ENCODE results near the gene GPR180.

GPR180 gene
- 27.2 to 49.8 reads per million in 2 experiments for total RNA-seq

DNA sequence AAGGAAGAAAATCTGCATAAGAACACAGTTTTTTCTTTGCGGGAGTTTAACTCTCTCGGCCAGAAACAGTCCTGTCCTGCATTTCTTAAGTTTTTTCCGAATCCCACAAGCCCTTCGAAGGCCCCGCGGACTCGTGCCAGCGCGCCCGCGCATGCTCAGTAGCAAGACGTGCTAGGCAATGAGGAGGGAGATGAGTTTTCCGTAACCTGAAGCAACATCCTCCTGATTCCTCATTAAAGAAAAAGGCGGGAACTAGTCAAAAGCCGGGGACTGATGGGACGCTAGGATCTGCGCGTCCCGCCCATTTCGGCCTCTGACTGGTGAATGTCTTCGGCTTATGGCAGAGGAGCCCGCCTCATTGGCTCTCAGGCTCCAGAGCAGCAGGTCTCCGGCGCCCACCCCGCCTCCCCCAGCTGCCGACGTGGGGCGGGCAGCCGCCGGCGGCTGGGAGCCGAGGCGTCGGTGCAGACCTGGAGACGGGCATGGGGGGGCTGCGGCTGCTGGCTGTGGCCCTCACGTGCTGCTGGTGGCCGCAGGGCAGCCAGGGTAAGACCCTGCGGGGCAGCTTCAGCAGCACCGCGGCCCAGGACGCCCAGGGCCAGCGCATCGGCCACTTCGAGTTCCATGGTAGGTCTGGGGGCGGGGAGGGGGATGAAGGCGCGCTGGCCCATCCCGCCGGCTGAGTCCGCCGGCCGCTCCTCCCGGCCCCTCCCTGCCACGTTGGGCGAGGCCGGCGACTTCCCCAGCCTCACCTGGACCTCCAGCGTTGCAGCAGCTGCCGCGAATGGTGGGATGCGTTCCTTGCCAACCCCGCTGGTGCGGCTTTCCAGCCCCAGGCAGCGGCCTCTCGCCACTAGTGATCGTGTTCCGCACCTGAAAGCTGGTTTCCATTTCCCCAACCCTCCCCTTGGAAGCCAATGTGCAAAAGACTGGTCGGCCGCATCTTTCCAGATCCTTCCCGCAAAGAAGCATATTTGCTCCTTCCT, at the start of gene GPR180:
Gene GPR180, plus strand, starts transcription at position 412 of the 986 bp plus-strand sequence. Its CDS starts 71 bp downstream, at position 483.
- peak; percentile 84 for DNase-seq (ENCODE audit: low read depth)

DNA sequence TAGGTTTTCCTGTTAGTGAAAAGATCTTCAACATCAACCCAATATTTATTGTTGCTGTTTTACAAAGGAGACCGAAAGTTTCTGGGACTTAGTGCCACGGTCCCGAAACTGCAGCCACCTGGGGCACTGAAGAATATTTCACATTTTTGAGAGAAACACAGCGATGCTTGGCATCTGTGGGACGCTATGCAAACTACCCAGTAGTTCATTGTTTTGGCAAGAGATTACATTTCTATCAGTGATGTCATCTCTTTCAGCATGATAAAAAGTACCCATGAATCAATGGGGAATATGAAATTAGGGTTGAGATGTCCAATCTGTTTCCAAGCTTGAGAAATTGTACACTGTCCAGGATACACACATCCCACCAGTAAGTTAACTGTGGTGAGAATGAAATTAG, 49.6 kb upstream of the GPR180 start:
- no peak for DNase-seq (ENCODE audit: low read depth)

DNA sequence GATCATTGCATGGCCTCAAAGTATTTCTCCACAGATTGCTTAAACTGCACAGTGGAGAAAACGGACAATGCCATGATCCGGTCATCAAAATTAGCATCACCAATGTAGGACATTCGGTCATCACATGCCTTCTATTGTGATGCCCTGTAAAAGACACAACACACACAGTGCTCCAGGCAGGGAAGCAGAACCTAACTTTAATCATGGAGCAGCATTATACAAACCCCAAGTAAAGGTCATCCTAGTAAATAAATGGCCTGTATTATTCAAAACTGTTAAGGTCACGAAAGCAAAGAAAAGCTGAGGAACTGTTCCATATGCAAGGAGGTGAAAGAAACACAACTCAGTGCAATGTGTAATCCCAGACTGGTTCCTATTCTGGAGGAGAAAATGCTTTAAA, 47.9 kb upstream of the GPR180 start:
- DNase-seq (ENCODE audit: low read depth), result no peak

DNA sequence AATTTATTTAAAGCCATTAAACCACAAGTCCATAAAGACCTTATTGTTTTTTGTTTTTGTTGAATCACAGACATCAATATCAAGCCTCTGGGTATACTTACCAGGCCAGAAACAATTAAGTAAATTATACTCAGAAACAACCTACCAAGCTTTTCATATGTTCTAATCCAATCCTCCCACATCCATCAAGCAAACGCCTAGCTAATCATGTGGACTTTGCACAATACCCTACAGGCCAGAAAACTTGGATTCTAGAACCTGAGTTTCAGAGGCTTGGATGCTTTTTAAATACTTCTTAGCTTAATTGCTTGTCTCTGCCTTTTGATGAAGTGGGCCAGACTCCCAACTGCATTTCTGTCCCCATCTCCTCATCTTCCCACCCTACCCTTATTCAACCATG, 45.6 kb upstream of the GPR180 start:
- no peak for DNase-seq (ENCODE audit: low read depth)

DNA sequence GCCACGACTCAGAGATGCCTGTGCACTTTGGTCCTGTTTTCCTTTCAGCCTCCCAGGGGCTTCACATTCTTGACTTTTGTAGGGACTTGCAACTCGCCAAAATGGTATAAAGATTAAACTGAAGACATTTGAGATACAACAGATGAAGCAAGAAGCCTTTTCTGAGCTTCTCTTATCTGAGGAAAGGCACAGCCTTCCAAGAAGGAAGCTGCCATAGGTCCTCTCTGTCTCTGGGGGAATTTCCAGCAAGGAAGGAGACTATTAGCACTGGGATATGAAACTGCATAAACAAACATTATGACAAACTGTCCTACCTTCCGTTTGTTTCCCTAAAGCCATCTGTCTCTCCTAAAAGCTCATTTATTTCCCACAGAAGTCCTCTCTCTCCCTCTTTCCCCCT, 45.0 kb upstream of the GPR180 start:
- DNase-seq (ENCODE audit: low read depth), result no peak

DNA sequence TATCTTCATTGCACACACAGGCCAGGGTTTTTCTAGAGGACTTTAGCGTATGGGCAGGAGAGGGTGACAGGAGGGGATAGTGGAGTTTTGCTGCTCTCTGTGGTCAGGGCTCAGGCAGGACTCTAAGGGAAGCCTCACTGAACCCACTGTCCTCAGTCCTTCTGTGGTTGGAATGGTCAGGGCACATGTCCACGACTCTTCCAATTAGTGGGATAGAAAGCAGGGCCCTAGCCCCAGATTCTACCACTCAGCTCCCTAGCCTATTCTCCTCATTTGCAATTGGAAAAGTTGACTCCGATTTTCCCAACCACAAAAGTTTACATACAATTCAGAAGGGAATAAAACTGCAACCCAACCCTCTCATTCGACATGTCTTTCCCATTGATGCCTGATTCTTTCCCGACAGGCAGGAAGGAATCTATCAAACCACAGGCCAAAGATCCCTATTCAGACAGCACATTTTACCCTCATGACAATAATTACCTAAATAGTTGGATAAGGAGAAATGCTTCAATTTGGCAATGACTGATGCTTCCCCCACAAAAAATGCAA, 43.9 kb upstream of the GPR180 start:
- DNase-seq (ENCODE audit: low read depth), result no peak

DNA sequence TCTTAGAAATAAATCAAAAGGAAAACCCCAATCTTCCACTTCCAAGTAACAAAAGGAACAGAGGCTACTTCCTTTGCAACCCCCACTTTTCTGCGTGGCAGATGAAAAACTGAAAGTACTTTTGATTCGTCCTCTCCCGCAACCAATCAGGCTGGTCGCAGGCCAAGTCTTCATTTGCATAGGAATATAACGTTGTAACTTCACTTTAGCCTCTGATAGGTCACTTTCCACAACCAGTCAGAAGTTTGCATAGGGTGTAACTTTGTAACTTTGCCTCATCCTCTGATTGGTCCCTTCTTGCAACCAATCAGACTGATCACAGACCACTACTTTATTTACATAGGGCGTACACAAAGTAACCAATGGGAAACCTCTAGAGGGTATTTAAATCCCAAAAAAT, 42.9 kb upstream of the GPR180 start:
- DNase-seq (ENCODE audit: low read depth), result no peak

DNA sequence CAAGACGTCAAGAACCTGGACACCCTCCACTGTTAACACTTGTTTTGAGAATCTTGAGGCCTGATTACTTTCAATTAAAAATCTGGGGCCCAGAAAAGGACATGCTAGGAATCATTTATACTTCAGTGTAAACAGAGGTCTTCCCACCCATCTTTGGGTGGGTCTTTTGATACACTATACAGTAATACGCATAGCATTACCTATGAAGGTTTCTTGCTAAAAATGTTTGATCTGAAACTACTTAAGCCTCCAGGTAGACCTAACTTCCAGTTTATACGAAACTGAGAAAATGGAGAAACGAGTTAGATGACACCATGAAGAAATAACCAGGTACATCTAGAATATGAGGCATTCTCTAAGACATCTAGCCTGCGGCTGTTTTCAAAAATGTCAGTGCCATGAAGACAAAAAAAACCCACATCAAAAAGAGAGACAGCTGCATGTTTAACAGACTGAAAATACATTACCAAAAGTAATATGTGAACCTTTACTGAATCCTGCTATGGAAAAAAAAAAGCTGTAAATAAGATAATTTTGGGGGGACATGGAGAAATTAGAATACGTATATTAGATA, 42.3 kb upstream of the GPR180 start:
- DNase-seq (ENCODE audit: low read depth), result no peak

DNA sequence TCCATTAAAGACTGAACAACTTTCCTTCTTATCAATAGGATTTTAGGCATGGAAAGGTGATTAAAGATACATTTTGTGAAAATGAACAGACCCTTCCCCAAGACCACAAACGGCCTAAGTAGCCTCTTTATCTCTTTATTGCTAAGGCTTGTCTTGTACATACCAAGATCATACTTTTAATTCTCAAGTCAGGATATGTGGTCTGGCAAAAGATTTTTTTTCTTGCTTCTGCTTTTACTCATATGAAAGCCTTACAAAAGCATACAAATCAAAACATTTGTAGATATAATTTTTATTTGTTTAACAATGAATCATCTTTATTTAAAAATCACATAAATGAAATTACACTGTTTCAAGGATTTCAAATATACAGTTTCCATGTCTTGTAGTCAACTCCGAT, 41.5 kb upstream of the GPR180 start:
- no peak for DNase-seq (ENCODE audit: low read depth)

DNA sequence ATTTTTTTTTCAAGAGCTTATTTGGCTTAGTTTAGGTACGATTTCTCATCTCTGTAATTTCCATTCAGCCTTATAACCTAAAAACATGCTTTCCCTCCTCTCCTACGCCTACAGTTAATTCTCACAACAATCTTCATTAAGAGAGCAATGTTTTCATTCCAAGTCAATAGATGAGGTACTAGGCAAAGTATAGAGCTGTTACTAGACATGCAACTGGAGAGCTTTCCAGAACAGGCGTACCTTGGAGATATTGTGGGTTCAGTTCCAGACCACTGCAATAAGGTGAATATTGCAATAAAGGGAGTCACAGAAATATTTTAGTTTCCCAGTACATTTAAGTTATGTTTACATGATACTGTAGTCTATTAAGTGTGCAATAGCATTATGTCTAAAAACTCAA, 40.5 kb upstream of the GPR180 start:
- DNase-seq (ENCODE audit: low read depth), result no peak

DNA sequence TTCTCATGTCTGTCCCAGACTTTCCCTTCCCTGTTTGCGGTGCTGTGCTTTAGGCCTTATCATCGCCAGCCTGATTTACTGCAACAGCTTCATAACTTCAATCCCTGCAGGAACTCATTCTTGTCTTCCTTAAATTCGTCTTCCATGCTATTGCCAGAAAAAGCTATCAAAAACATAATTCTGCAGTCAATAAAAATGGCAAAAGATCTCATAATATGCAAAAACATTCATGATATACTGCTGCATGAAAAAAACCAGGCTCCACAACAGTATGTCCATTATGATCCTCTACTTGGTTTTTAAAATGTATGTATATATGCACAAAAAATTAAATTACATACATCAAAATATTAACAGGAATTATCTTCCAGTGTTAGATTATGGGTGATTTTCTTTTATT, 34.1 kb upstream of the GPR180 start:
- DNase-seq (ENCODE audit: low read depth), result no peak

DNA sequence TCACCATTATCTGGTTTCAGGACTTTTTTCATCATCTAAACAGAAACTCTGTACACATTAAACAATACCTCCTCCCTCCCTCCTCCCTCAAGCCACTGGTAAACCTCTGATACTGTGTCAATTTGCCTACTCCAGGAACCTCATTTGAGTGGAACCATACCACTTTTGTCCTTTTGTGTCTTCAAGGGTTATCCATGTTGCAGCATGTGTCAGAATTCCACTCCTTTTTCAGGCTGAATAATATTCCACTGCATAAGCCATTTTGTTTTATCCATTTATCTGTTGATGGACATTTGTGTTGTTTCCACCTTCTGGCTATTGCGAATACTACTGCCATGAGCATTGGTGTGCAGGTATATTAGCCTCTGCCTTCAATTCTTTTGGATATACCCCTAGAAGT, 33.2 kb upstream of the GPR180 start:
- DNase-seq (ENCODE audit: low read depth), result no peak

DNA sequence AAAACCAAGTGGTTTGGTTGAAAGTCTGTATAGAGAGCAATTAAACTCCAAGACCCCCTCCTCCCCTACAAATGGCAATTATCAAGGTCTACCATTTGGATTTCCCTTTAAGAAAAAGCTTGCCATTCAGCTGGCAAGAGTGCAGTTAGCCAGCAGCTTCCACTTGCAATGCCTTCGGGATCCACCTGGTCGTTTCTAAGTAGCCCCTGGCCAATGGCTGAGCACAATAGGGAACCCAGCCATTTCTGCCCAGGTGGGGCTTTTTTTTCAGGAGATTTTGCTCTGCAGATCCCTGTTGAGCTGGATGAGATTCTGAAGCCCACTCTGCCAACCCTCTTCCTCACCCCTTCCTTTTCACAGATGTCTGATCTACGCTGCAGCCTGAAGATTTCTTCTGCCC, 32.0 kb upstream of the GPR180 start:
- no peak for DNase-seq (ENCODE audit: low read depth)

DNA sequence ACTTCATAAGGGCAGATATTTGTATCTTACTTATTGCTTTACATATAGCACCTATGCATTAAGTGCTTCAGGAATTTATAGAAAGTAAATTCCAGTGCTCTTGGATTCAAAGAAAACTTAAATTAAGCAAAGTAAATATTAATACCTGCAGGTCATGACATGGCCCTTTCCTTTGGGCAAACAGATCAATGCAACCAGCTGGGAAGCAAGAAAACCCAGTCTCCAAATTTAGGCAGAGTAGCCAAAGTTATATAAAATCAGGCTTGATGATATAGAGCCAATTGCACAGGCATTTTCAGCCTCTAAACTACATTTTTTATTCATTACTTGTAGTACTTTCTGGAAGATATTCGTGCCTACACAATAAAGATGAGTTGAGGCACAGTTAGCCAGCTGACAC, 22.6 kb upstream of the GPR180 start:
- no peak for DNase-seq (ENCODE audit: low read depth)

DNA sequence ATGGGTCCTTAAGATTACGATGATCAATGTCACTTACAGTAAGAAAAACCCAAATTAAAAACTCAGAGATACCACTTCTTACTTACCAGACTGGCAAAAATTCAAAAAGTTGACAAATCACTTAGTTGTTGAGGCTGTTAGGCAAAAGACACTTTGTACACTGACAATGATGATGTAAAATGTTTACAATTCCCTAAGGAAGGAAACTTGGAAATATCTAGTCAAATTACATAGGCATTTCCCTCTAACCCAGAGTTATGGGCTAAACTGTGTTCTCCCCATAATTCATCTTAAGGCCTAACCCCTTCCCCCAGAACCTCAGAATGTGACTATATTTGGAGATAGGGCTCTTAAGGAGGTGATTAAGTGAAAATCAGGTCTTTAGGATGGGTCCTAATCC, 17.7 kb upstream of the GPR180 start:
- DNase-seq (ENCODE audit: low read depth), result no peak

DNA sequence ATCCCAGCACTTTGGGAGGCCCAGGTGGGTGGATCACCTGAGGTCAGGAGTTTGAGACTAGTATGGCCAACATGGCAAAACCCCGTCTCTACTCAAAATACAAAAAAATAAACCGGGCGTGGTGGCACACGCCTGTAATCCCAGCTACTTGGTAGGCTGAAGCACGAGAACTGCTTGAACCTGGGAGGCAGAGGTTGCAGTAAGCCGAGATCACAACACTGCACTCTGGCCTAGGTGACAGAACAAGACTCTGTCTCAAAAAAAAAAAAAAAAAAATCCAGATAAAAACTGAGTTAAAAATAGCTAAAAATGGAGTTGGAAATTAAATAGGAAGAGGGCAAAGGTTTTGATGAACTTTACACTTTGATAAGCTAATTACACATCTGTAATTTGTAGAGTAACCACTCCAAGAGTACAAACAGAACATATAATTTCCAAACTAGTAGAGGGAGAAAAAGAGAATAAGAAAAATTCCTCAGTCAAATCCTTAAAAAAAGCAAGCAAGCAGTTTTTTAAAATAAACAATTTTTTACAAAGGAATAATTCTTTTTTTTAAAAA, 16.0 kb upstream of the GPR180 start:
- DNase-seq (ENCODE audit: low read depth), result no peak

DNA sequence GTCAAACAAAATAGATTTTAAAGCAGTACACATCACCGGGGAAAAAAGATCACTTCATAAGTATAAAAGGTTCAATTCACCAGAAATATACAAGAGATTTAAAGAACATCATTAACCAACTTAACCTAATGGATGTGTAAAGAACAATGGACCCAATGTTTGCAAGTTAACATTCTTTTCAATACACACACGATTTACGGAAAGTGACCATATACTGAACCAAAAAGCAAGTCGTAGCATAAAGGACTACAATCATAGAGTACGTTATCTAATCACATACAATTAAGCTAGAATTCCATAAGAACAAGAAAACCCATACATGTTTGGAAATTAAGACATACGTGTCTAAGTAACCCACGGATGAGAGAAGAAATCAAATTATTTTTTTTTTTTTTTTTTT, 15.3 kb upstream of the GPR180 start:
- DNase-seq (ENCODE audit: low read depth), result no peak

DNA sequence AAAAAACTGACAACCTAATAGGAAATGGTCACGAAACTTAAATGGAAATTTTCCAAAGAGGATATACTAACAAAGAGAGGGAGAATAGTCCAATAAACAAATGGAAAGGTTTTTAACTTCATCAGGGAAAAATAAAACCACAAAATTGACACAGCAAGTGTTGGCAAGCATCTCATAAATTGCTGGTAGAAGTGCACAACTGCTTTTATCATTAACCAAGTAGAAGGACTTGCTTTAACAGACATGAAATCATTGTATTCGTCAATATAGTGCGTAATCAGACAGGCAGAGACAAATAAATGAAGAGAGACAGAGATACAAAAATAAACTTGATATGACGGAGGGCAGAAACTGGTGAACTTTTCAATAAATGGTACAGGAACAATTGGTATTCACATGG, 13.1 kb upstream of the GPR180 start:
- no peak for DNase-seq (ENCODE audit: low read depth)

DNA sequence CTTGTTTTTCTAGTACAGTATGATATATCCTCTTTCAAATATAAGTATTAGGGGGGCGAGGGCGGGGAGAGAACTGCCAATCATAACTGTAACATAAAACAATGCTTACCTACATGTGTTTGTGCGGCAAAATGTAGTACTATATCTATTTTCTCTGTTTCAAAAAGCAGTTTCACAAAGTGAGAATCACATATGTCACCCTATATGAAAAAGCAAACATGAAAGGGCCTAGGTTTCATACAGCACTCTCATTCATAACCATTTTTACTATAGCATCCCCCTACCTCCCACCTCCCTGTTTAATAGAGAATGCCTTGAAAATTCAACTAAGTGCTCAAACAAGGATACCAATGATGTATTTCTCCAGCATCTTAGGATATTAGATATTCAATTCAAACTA, 10.9 kb upstream of the GPR180 start:
- no peak for DNase-seq (ENCODE audit: low read depth)

DNA sequence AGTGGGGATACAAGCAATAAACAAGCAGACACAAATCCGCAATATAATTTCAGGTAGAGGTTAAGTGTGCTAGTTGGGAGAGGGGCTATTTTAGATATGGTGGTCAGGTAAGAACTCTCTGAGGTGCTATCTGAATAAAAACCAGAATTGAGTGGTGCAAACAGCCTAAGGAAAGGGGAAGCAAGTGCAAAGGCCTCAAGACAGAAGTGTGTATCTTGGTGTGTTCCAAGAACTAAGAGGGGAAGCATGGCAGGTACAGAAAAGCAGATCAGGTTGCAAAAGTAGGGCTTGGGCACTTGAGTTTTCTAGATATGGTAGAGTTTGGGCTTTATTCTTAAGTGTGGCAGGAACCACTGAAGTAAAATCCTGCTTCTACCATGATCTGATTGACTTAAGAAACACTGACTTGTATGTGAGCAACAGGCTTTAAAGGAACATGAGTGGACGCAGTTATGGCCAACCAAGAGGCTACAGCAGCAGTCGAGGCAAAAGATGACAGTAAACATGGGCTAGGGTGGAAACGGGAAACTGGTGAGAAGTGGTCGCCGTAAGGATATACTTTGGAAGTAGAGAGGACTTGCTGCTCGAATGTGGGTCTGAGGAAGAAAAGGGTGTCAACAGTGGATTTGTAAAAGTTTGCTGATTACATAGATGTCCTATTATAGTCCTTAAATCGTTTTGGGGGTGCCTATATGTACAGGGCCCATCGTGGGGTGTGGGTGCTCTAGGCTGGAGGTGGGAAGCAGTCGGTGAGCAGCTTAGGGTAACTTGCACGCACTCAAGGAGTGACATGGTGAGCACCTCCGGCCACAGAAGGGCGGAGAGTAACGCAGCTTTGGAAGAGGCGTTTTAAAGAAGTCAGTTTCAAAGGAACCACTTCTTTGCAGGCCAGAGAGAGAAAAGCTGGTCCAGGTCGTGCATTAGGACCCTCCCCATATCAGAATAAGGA, 6.4 kb upstream of the GPR180 start:
- DNase-seq (ENCODE audit: low read depth), result no peak

DNA sequence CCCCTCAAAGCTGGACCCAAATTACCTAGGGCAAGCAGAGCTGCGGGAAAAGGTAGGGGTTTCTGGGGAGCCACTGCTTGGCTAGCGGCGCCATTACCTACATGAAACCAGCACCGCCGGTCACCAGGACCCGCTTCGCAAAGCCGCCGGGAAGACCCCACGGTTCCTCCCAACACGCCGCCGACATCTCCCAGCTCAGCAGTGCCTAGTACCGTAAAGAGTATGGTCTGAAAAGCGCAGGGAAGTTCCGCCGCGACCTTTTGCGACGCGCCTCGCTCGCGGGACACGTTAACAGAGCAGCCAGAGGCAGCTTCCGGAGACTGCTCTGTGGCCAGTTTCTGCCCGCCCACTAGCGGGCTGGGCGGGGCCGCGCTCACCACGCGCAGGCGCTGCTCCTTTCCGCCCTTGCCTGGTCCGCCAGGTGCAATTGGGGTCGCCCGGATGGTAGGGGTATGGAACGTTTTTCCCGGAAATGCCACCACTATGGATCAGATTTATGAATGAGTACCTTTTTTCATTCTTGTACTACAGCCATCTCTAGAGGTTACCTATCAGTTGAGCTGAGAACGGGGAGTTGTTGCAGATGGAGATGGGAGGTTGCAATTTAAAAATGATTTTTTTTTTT, 5.6 kb upstream of the GPR180 start, which contains the start of gene TGDS:
Gene TGDS, minus strand, starts transcription at position 203 of the 625 bp plus-strand sequence. Its CDS starts 16 bp downstream, at position 187.
- peak; percentile 75 for DNase-seq (ENCODE audit: low read depth)

Data from T follicular helper cell (primary cell).